Endometrial microvascular endothelial cells (primary cell): ENCODE results near the gene RASEF. TPM values are rescaled to one million over a fixed set of nuclear protein-coding genes. Genes with fewer than 3 reads are reported as not detected.
"Not testable (repeated sequence)": the region's sequence is repeated elsewhere in the genome, so short reads cannot be mapped to it uniquely, and the experiment has no call there.

Source experiments
- in situ Hi-C: cut with HindIII; loops from 2 replicates; pipeline ENCODE4 v1.10.0; 2017; ENCODE audit warnings: low sequenced_read_pairs, low pct_unique_long_range_greater_than_20kb; ENCODE audit errors: inconsistent ontology term
- total RNA-seq: library from RNA; depleted of rRNA; stranded (reverse); fragments of >200 nt; gene quantifications from one replicate; pipeline ENCODE4 v1.2.3, GENCODE V29; 2015; ENCODE audit errors: inconsistent ontology term

RASEF gene
- not detected for total RNA-seq

- in situ Hi-C loops, result no loop called here
These were observed at the start of gene RASEF for GRCh38 chr9:83062651-83063527. Gene RASEF (minus strand): TSS chr9:83063142. CDS start chr9:83062867, 275 bp downstream.

GRCh38 chr9:83111169-83111568 is 48.2 kb upstream of the RASEF start:
- in situ Hi-C loops, result no loop called here

- in situ Hi-C loops, result no loop called here
These were observed 46.4 kb upstream of the RASEF start for GRCh38 chr9:83109296-83109695.

- in situ Hi-C loops, result no loop called here
These were observed 45.3 kb upstream of the RASEF start for GRCh38 chr9:83108208-83108607.

GRCh38 chr9:83106772-83107171 is 43.8 kb upstream of the RASEF start:
- in situ Hi-C loops, result no loop called here

GRCh38 chr9:83106263-83106662 is 43.3 kb upstream of the RASEF start:
- in situ Hi-C loops, result no loop called here

GRCh38 chr9:83097633-83098032 is 34.7 kb upstream of the RASEF start:
- in situ Hi-C loops, result no loop called here

GRCh38 chr9:83093311-83093710 is 30.4 kb upstream of the RASEF start:
- in situ Hi-C loops, result not testable (repeated sequence)

GRCh38 chr9:83081846-83082245 is 18.9 kb upstream of the RASEF start:
- in situ Hi-C loops, result no loop called here

GRCh38 chr9:83081010-83081409 is 18.1 kb upstream of the RASEF start:
- in situ Hi-C loops, result no loop called here

- in situ Hi-C loops, result not testable (repeated sequence)
These were observed 13.0 kb upstream of the RASEF start for GRCh38 chr9:83075932-83076331.

- in situ Hi-C loops, result not testable (repeated sequence)
These were observed 9.6 kb upstream of the RASEF start for GRCh38 chr9:83072498-83072897.

GRCh38 chr9:83071626-83072025 is 8.7 kb upstream of the RASEF start:
- in situ Hi-C loops, result no loop called here

- in situ Hi-C loops, result no loop called here
These were observed 7.3 kb upstream of the RASEF start for GRCh38 chr9:83070261-83070660.

GRCh38 chr9:83069651-83070050 is 6.7 kb upstream of the RASEF start:
- in situ Hi-C loops, result no loop called here

GRCh38 chr9:83068414-83068813 is 5.5 kb upstream of the RASEF start:
- in situ Hi-C loops, result no loop called here

GRCh38 chr9:83067579-83067978 is 4.6 kb upstream of the RASEF start:
- in situ Hi-C loops, result no loop called here

GRCh38 chr9:83066771-83067170 is 3.8 kb upstream of the RASEF start:
- in situ Hi-C loops, result no loop called here

GRCh38 chr9:83065233-83065632 is 2.3 kb upstream of the RASEF start:
- in situ Hi-C loops, result no loop called here

- in situ Hi-C loops, result no loop called here
These were observed 822 bp downstream of the RASEF start for GRCh38 chr9:83061990-83062650.
